IPS DF 6.9 (cell line): ENCODE data around the gene TMEM259.

Experiments used
- DNase-seq: peaks from one replicate; pipeline ENCODE4 v3.0.0-alpha.2; 2013; ENCODE audit warnings: low read depth, low spot score
- H3K27ac ChIP-seq: one replicate; pipeline ENCODE4 v1.5.1; 2013; ENCODE audit warnings: low read length, control low read depth
- H3K27me3 ChIP-seq: 2 replicates; pipeline ENCODE4 v1.6.1; 2013; ENCODE audit warnings: mild to moderate bottlenecking, low read length; ENCODE audit not compliant: control insufficient read depth, insufficient read depth
- H3K36me3 ChIP-seq: 2 replicates; pipeline ENCODE4 v1.6.1; 2013; ENCODE audit warnings: low read length; ENCODE audit not compliant: control insufficient read depth, insufficient read depth
- H3K4me1 ChIP-seq: 2 replicates; pipeline ENCODE4 v1.6.1; 2013; ENCODE audit warnings: low read length; ENCODE audit not compliant: control insufficient read depth, insufficient read depth
- H3K4me3 ChIP-seq: 2 replicates; pipeline ENCODE4 v1.5.1; 2013; ENCODE audit warnings: mild to moderate bottlenecking, low read length
- H3K9me3 ChIP-seq: 2 replicates; pipeline ENCODE4 v1.6.1; 2013; ENCODE audit warnings: low read length, inconsistent platforms; ENCODE audit not compliant: control insufficient read depth, insufficient read depth
- WGBS: extraction: QIAGEN DNeasy Blood & Tissue Kit; methylation state at CpG from one replicate; pipeline ENCODE4 v1.1.7; 2013; ENCODE audit warnings: mixed read lengths, missing lambda C conversion rate; ENCODE audit not compliant: insufficient read length, insufficient coverage; 5-methylcytosine and 5-hydroxymethylcytosine counted together

TMEM259 gene

GRCh38 chr19:1055886-1056620 lies 35.1 kb upstream of the TMEM259 start:
- H3K27ac ChIP-seq = no peak overlapping the region
- no peak overlapping the region for H3K4me3 ChIP-seq
- WGBS = no CpG with 5 or more reads among the region's 20 CpGs
- DNase-seq = no peak
- peaks cover 13% of the 10 kb centered on the region; the same call in 1 of the 2 replicates for H3K36me3 ChIP-seq
- no peaks in the 10 kb centered on the region for H3K4me1 ChIP-seq
- H3K9me3 ChIP-seq = peaks cover 12% of the 10 kb centered on the region
- H3K27me3 ChIP-seq = no peaks in the 10 kb centered on the region

- H3K27me3 ChIP-seq = no peaks in the 10 kb centered on the region
- H3K27ac ChIP-seq = no peak overlapping the region
- no peak for DNase-seq
- no CpG with 5 or more reads among the region's 14 CpGs for WGBS
- peaks cover 12% of the 10 kb centered on the region for H3K9me3 ChIP-seq
- no peaks in the 10 kb centered on the region for H3K4me1 ChIP-seq
- H3K36me3 ChIP-seq = peaks cover 13% of the 10 kb centered on the region; the same call in 1 of the 2 replicates
- no peak overlapping the region for H3K4me3 ChIP-seq
These were observed 34.1 kb upstream of the TMEM259 start for GRCh38 chr19:1055028-1055425.

- no peak for DNase-seq
- H3K36me3 ChIP-seq = peaks cover 13% of the 10 kb centered on the region; the same call in 1 of the 2 replicates
- peaks cover 12% of the 10 kb centered on the region for H3K9me3 ChIP-seq
- no peaks in the 10 kb centered on the region for H3K27me3 ChIP-seq
- no peak overlapping the region for H3K4me3 ChIP-seq
- no peaks in the 10 kb centered on the region for H3K4me1 ChIP-seq
- no peak overlapping the region for H3K27ac ChIP-seq
- WGBS = no CpG with 5 or more reads among the region's 28 CpGs
These were observed 33.4 kb upstream of the TMEM259 start for GRCh38 chr19:1054102-1055027.

- Histone ChIP-seq H3K36me3 (peaks cover 10% of the 10 kb centered on the region; the same call in 1 of the 2 replicates), H3K4me3 (no peak overlapping the region), H3K4me1 (no peaks in the 10 kb centered on the region), H3K27ac (no peak overlapping the region), H3K9me3 (peaks cover 9% of the 10 kb centered on the region), H3K27me3 (no peaks in the 10 kb centered on the region)
- WGBS = no CpG with 5 or more reads among the region's 31 CpGs
- DNase-seq = no peak
These were observed 32.5 kb upstream of the TMEM259 start for GRCh38 chr19:1053176-1054101.

- WGBS = 89% methylated on average over 1 of the region's 5 CpGs
- DNase-seq = no peak
- no peaks in the 10 kb centered on the region for H3K27me3 ChIP-seq
- H3K4me3 ChIP-seq = no peak overlapping the region
- H3K9me3 ChIP-seq = peaks cover 9% of the 10 kb centered on the region
- peaks cover 10% of the 10 kb centered on the region for H3K36me3 ChIP-seq
- no peaks in the 10 kb centered on the region for H3K4me1 ChIP-seq
- H3K27ac ChIP-seq = no peak overlapping the region
These were observed 31.5 kb upstream of the TMEM259 start for GRCh38 chr19:1052349-1052975.

- Histone ChIP-seq H3K4me3 (no peak overlapping the region), H3K4me1 (no peaks in the 10 kb centered on the region), H3K27me3 (no peaks in the 10 kb centered on the region), H3K9me3 (peaks cover 4% of the 10 kb centered on the region), H3K27ac (no peak overlapping the region), H3K36me3 (peaks cover 14% of the 10 kb centered on the region; the same call in 1 of the 2 replicates)
- WGBS = no CpG with 5 or more reads among the region's 17 CpGs
- no peak for DNase-seq
These were observed 30.9 kb upstream of the TMEM259 start for GRCh38 chr19:1051791-1052190.

- Histone ChIP-seq H3K4me1 (no peaks in the 10 kb centered on the region; the same call in 1 of the 2 replicates), H3K9me3 (peaks cover 2% of the 10 kb centered on the region; the same call in 1 of the 2 replicates), H3K4me3 (no peak overlapping the region), H3K27me3 (no peaks in the 10 kb centered on the region), H3K27ac (no peak overlapping the region), H3K36me3 (peaks cover 10% of the 10 kb centered on the region; the same call in 1 of the 2 replicates)
- no CpG with 5 or more reads among the region's 31 CpGs for WGBS
- no peak for DNase-seq
These were observed 30.3 kb upstream of the TMEM259 start for GRCh38 chr19:1050989-1051788.

- no peak overlapping the region for H3K27ac ChIP-seq
- WGBS = no CpG with 5 or more reads among the region's 11 CpGs
- no peaks in the 10 kb centered on the region; the same call in 1 of the 2 replicates for H3K4me1 ChIP-seq
- no peak for DNase-seq
- peaks cover 9% of the 10 kb centered on the region; the same call in 1 of the 2 replicates for H3K36me3 ChIP-seq
- no peak overlapping the region for H3K4me3 ChIP-seq
- H3K9me3 ChIP-seq = no peaks in the 10 kb centered on the region
- H3K27me3 ChIP-seq = no peaks in the 10 kb centered on the region
These were observed 28.9 kb upstream of the TMEM259 start for GRCh38 chr19:1049800-1050199.

- Histone ChIP-seq H3K4me1 (peaks cover 2% of the 10 kb centered on the region; the same call in 1 of the 2 replicates), H3K27ac (no peak overlapping the region), H3K4me3 (no peak overlapping the region), H3K9me3 (no peaks in the 10 kb centered on the region), H3K36me3 (peaks cover 9% of the 10 kb centered on the region; the same call in 1 of the 2 replicates), H3K27me3 (no peaks in the 10 kb centered on the region)
- no CpG with 5 or more reads among the region's 17 CpGs for WGBS
- DNase-seq = no peak
These were observed 28.2 kb upstream of the TMEM259 start for GRCh38 chr19:1049106-1049505.
